HepG2 (cell line): ENCODE measurements around the gene SSNA1. TPM values are rescaled to one million over a fixed set of nuclear protein-coding genes. Genes with fewer than 3 reads are reported as not detected.

Source experiments
- CCAR2 ChIP-seq: fragments of 200-400 bp; formaldehyde crosslinking; optimal IDR thresholded peaks from 2 replicates; pipeline ENCODE3; 2018; ENCODE audit warnings: low read depth, mild to moderate bottlenecking, low read length, moderate library complexity
- EZH2 ChIP-seq: conservative IDR thresholded peaks from 2 replicates; pipeline ENCODE4 v1.6.1; 2012; ENCODE audit warnings: mild to moderate bottlenecking, low read depth, low read length, moderate library complexity
- GTF3A ChIP-seq: sonication (generic); formaldehyde crosslinking; conservative IDR thresholded peaks from 2 replicates; pipeline ENCODE4 v1.4.0; 2020; ENCODE audit warnings: mild to moderate bottlenecking, missing genetic modification reagents
- HIC2 ChIP-seq: sonication (generic); formaldehyde crosslinking; IDR thresholded peaks from 2 replicates; pipeline ENCODE4 v1.9.0; 2022; ENCODE audit warnings: low read depth, missing genetic modification reagents
- HOXA9 ChIP-seq: sonication (generic); formaldehyde crosslinking; IDR thresholded peaks from 2 replicates; pipeline ENCODE4 v1.8.1; 2022; ENCODE audit warnings: missing genetic modification reagents, mild to moderate bottlenecking, moderate library complexity, borderline replicate concordance
- MATR3 ChIP-seq: sonication (generic); formaldehyde crosslinking; IDR thresholded peaks from 2 replicates; pipeline ENCODE4 v1.4.0; 2020; ENCODE audit warnings: missing genetic modification reagents
- MLXIP ChIP-seq: sonication (generic); formaldehyde crosslinking; IDR thresholded peaks from 2 replicates; pipeline ENCODE4 v1.9.0; 2021; ENCODE audit warnings: missing genetic modification reagents, borderline replicate concordance
- NR0B2 ChIP-seq: sonication (generic); formaldehyde crosslinking; IDR thresholded peaks from 2 replicates; pipeline ENCODE4 v1.4.0; 2020; ENCODE audit warnings: mild to moderate bottlenecking, missing genetic modification reagents
- RBFOX2 ChIP-seq: fragments of 200-400 bp; formaldehyde crosslinking; IDR thresholded peaks from 2 replicates; pipeline ENCODE4 v1.6.1; 2017; ENCODE audit warnings: low read depth, mild to moderate bottlenecking, low read length
- SETDB1 ChIP-seq: sonication (generic); formaldehyde crosslinking; IDR thresholded peaks from 2 replicates; pipeline ENCODE4 v1.5.1; 2020; ENCODE audit warnings: missing genetic modification reagents, mild to moderate bottlenecking, borderline replicate concordance
- SNRNP70 ChIP-seq: fragments of 200-400 bp; formaldehyde crosslinking; IDR thresholded peaks from 2 replicates; pipeline ENCODE4 v1.6.1; 2017; ENCODE audit warnings: mild to moderate bottlenecking, low read depth, low read length, moderate library complexity
- TEF ChIP-seq: sonication (generic); formaldehyde crosslinking; IDR thresholded peaks from 2 replicates; pipeline ENCODE4 v1.5.0; 2020; ENCODE audit warnings: missing genetic modification reagents
- TIGD3 ChIP-seq: sonication (generic); formaldehyde crosslinking; IDR thresholded peaks from 2 replicates; pipeline ENCODE4 v1.5.1; 2020; ENCODE audit warnings: mild to moderate bottlenecking, missing genetic modification reagents, borderline replicate concordance
- ZMAT5 ChIP-seq: sonication (generic); formaldehyde crosslinking; IDR thresholded peaks from 2 replicates; pipeline ENCODE4 v1.5.0; 2020; ENCODE audit warnings: mild to moderate bottlenecking, low read depth, missing genetic modification reagents, borderline replicate concordance
- ZNF580 ChIP-seq: IDR thresholded peaks from 2 replicates; pipeline ENCODE4 v1.6.1; 2016; ENCODE audit warnings: low read depth, borderline replicate concordance
- ZNF770 ChIP-seq: sonication (generic); formaldehyde crosslinking; IDR thresholded peaks from 2 replicates; pipeline ENCODE4 v1.5.0; 2020; ENCODE audit warnings: mild to moderate bottlenecking, missing genetic modification reagents
- ZNF780A ChIP-seq: sonication (generic); formaldehyde crosslinking; IDR thresholded peaks from 2 replicates; pipeline ENCODE4 v1.8.0; 2022; ENCODE audit warnings: mild to moderate bottlenecking, missing genetic modification reagents, moderate library complexity
- polyA plus RNA-seq, 8 experiments: library from polyadenylated mRNA; depleted of rRNA in 3 of 8; stranded (reverse) in 7 of 8; unstranded in 1 of 8; fragments of >200 nt; fragmentation: Illumina TruSeq in 4 of 8; extraction: Trizol in 4 of 8; gene quantifications; 2 replicates each; pipeline versions ENCODE4 v1.2.1 to v1.2.3, GENCODE V29; 2011 to 2016; ENCODE audit warnings: low read depth in 4 of 8, missing spikeins in 1 of 8, mixed read lengths in 1 of 8; ENCODE audit not compliant: insufficient read depth in 1 of 8
- total RNA-seq, 5 experiments: library from RNA; depleted of rRNA; stranded (reverse); fragments of >200 nt; fragmentation: Illumina TruSeq; extraction: Trizol; gene quantifications; 2 replicates each; pipeline ENCODE4 v1.2.3, GENCODE V29; 2016; ENCODE audit warnings: low read depth in 1 of 5

Gene SSNA1
- total and polyA plus RNA-seq, 2 of the 13 experiments (the other 11 are each of a cell fraction or from before 2014, with no cell fraction given) = 35.9 to 49.4 TPM

GRCh38 chr9:137229903-137230704 is 41.6 kb downstream of the SSNA1 start (continued):
- TF ChIP-seq GTF3A (CRISPR knock-in tag) = no peak
- peak; percentile 63; the same call in 1 of the 2 replicates for TF ChIP-seq ZNF580 (CRISPR knock-in tag)
- TF ChIP-seq TEF (CRISPR knock-in tag) = no peak
- peak; percentile 88 for TF ChIP-seq HIC2 (CRISPR knock-in tag)
- TF ChIP-seq TIGD3 = no peak
- TF ChIP-seq ZMAT5 (CRISPR knock-in tag) = no peak
- TF ChIP-seq SETDB1 (CRISPR knock-in tag) = no peak
- TF ChIP-seq RBFOX2 = peak; percentile 68
- TF ChIP-seq HOXA9 = no peak
- TF ChIP-seq ZNF770 (CRISPR knock-in tag) = peak; percentile 48
- TF ChIP-seq ZNF780A (CRISPR knock-in tag) = no peak
- no peak for TF ChIP-seq NR0B2 (CRISPR knock-in tag)
- no peak for TF ChIP-seq SNRNP70
- no peak for TF ChIP-seq MLXIP (CRISPR knock-in tag)
- TF ChIP-seq EZH2 = no peak
- TF ChIP-seq CCAR2 = no peak
- TF ChIP-seq MATR3 = no peak
